Thyroid gland (tissue), 4 donors: ENCODE results near the gene NUDT13. TPM values are rescaled to one million over a fixed set of nuclear protein-coding genes. Genes with fewer than 3 reads are reported as not detected.

ENCODE experiments used
- DNase-seq, 2 donors: peaks; one replicate each; pipeline ENCODE4 v3.0.0-alpha.2; 2019
- H3K27ac ChIP-seq, 3 donors: fragments of 200-600 bp; sonication (generic); 1 replicate in 2 of 3; 2 replicates in 1 of 3; pipeline ENCODE4 v1.5.1; 2016 to 2019; ENCODE audit warnings: mild to moderate bottlenecking in 1 of 3, moderate library complexity in 1 of 3
- H3K27me3 ChIP-seq: fragments of 200-600 bp; sonication (generic); one replicate; pipeline ENCODE4 v1.5.1; 2019
- H3K36me3 ChIP-seq, 2 donors: fragments of 200-600 bp; sonication (generic); one replicate each; pipeline ENCODE4 v1.5.1; 2016 to 2019
- H3K4me1 ChIP-seq, 2 donors: fragments of 200-600 bp; sonication (generic); one replicate each; pipeline ENCODE4 v1.5.1; 2017 to 2019
- H3K4me3 ChIP-seq, 3 donors: fragments of 200-600 bp; sonication (generic); replicated peaks in 1 of 3; 1 replicate in 2 of 3; 2 replicates in 1 of 3; pipeline ENCODE4 v1.5.1; 2016; ENCODE audit warnings: mild to moderate bottlenecking in 1 of 3
- H3K9me3 ChIP-seq: fragments of 200-600 bp; sonication (generic); one replicate; pipeline ENCODE4 v1.5.1; 2017
- CTCF ChIP-seq, 6 experiments: fragments of 200-600 bp in 3 of 6; fragments of 450-650 bp in 3 of 6; sonication (generic) in 3 of 6; IDR thresholded peaks; one replicate each; pipeline ENCODE4 v1.5.1; 2016 to 2019; ENCODE audit warnings: antibody characterized with exemption in 6 of 6, mild to moderate bottlenecking in 2 of 6, inconsistent platforms in 1 of 6, moderate library complexity in 1 of 6
- POLR2A ChIP-seq, 2 donors: fragments of 450-650 bp; IDR thresholded peaks; one replicate each; pipeline ENCODE4 v1.6.1; 2017; ENCODE audit warnings: antibody characterized with exemption in 2 of 2, mild to moderate bottlenecking in 2 of 2, moderate library complexity in 1 of 2
- WGBS, 2 donors: methylation state at CpG; one replicate each; pipeline ENCODE4 v1.1.5; 2017; 5-methylcytosine and 5-hydroxymethylcytosine counted together
- intact Hi-C: fragments of 100-400 bp; cut with DNase I; formaldehyde crosslinking; loops from one replicate; pipeline ENCODE4 v1.15.1; 2023
- total RNA-seq, 4 donors: library from RNA; depleted of rRNA; stranded (reverse); fragments of >200 nt; gene quantifications; one replicate each; pipeline ENCODE4 v1.2.3, GENCODE V29; 2016

NUDT13 gene
- total RNA-seq, 4 donors from 2014 or later, result 1.9 to 4.1 (median 3.6) TPM

DNA sequence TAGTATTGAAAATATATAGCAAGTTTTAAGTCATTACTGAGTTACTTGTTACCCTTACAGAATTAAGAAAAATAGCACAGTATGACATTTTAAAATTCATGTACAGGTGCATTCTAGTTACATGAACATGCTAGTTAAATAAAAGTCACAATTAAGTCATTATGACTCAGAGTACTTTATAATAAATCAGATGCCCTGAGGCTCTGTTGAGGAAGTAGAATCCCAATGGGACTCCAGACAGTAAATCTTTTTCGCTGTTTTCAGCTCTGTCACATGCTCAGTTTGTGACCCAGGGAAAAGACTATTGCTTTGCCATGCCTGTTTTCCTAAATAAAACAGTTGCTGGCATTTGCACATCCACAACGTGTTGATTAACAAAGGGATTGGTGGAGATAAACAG, 21.0 kb downstream of the NUDT13 start:
- 77 to 84% methylated on average over 2 of the region's 2 CpGs for WGBS, 2 donors
- H3K4me1 ChIP-seq, result no peaks in the 10 kb centered on the region

DNA sequence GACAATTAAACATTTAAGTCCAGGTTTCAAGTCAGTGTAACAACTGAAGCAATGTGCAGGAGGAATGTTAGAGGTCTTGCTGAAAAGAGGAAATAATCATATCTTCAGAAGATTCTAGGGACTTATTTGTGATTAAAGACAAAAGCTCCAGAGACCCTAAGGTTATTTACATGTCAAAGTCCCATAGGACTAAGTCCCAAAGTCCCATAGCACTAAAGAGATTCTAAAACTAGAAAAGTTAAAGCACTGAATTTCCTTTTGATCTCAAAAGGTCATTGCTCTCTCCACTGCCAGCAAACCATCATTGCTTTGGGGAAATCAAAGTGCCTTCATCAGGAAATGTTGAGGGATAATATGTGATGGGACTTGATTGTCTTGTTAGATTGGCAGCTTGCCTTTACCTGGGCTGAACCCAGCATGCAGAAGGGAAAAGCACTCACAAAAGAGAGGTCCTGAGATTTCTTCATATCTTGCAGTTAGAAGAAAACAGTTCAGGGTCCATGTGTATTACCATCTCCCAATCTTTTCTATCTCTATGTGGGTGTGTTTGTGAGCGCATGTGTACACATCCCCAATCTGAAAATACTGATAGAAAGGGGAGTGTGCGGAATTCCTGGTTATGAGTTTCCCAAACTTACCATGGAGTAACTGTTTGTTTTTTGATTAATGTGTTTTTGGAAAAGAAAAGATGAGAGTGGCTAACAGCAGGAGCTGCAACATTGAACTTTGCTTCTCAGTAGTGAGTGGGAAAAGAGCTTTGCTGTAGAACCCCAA, 21.8 kb downstream of the NUDT13 start:
- no peak for TF ChIP-seq CTCF (IDR thresholded peaks at IDR 0.05)
- TF ChIP-seq POLR2A (IDR thresholded peaks at IDR 0.05), result no peak
- no peaks in the 10 kb centered on the region for H3K4me1 ChIP-seq
- intact Hi-C loops, result no loop called here
- 95 to 98% methylated on average over 2 of the region's 2 CpGs for WGBS, 2 donors
- peaks cover 49 to 64% of the 10 kb centered on the region in 2 donors for H3K36me3 ChIP-seq
- no peaks in the 10 kb centered on the region for H3K9me3 ChIP-seq
- H3K27me3 ChIP-seq, result no peaks in the 10 kb centered on the region
- no peak overlapping the region for H3K4me3 ChIP-seq
- no peak overlapping the region for H3K27ac ChIP-seq
- no peak for DNase-seq

More for the DNA sequence above, 21.0 kb downstream of the NUDT13 start:
- intact Hi-C loops, result no loop called here
- DNase-seq, result no peak
- no peak overlapping the region for H3K27ac ChIP-seq
- no peaks in the 10 kb centered on the region for H3K27me3 ChIP-seq
- peaks cover 41 to 64% of the 10 kb centered on the region in 2 donors for H3K36me3 ChIP-seq
- H3K4me3 ChIP-seq, result no peak overlapping the region
- TF ChIP-seq POLR2A (IDR thresholded peaks at IDR 0.05) (no peak), CTCF (IDR thresholded peaks at IDR 0.05) (no peak)
- no peaks in the 10 kb centered on the region for H3K9me3 ChIP-seq

DNA sequence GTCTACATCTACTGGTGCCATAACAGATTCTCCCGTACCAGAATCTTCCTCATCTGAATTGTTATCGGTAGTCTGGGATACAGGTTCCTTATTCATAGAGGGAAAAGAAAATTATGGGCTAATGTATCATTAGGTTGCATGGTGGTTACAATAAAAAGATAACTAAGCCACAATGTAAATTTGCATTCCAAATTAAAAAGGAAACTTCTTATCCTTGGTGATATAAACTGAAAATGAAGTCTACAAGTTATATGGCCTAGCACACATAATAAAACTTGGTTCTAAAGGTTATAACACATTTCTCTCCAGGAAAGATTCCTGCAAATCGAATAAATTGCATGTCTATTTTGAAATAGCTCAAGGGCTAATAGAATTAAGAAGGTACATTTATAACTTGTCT, 24.5 kb downstream of the NUDT13 start:
- intact Hi-C loops, result no loop called here
- no peak for DNase-seq
- 96 to 97% methylated on average over 3 of the region's 3 CpGs for WGBS, 2 donors
- TF ChIP-seq CTCF (IDR thresholded peaks at IDR 0.05), result no peak
- no peak for TF ChIP-seq POLR2A (IDR thresholded peaks at IDR 0.05)
- H3K27me3 ChIP-seq, result no peaks in the 10 kb centered on the region
- no peaks in the 10 kb centered on the region for H3K9me3 ChIP-seq
- H3K36me3 ChIP-seq, result peaks cover 63 to 81% of the 10 kb centered on the region in 2 donors
- H3K27ac ChIP-seq, result no peak overlapping the region
- no peak overlapping the region for H3K4me3 ChIP-seq
- H3K4me1 ChIP-seq, result no peaks in the 10 kb centered on the region

- no peak overlapping the region for H3K4me3 ChIP-seq
- intact Hi-C loops, result no loop called here
- H3K27ac ChIP-seq, result no peak overlapping the region
- TF ChIP-seq POLR2A (IDR thresholded peaks at IDR 0.05), result no peak
- TF ChIP-seq CTCF (IDR thresholded peaks at IDR 0.05), result no peak
- WGBS, 2 donors, result 95 to 97% methylated on average over 2 of the region's 2 CpGs
- no peak for DNase-seq
- no peaks in the 10 kb centered on the region for H3K4me1 ChIP-seq
- no peaks in the 10 kb centered on the region for H3K9me3 ChIP-seq
- H3K27me3 ChIP-seq, result no peaks in the 10 kb centered on the region
- H3K36me3 ChIP-seq, result peaks cover 61 to 78% of the 10 kb centered on the region in 2 donors
These were observed 26.4 kb downstream of the NUDT13 start for GRCh38 chr10:73136627-73137026.

DNA sequence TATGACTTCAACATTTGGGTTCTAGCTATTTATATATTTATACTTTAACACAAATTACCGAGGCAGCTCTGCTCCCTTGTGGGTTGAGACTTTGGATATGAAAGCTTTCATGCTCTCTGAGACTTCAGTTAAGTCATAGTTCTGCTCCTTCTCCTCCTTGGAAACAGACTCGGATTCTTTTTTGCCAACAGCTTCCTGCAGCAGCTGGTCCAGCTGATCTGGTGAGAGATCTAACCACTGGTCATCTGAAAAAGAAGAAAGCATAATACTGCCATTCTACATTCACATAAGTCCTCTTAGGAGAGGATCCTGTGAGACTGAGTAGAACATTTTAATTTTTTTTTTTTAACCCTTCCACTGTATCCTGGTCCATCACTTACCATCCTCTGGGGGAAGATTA, 29.0 kb downstream of the NUDT13 start:
- Histone ChIP-seq H3K4me3 (no peak overlapping the region), H3K27ac (no peak overlapping the region), H3K27me3 (no peaks in the 10 kb centered on the region), H3K36me3 (peaks cover 65 to 67% of the 10 kb centered on the region in 2 donors), H3K9me3 (no peaks in the 10 kb centered on the region), H3K4me1 (no peaks in the 10 kb centered on the region)
- 78 to 87% methylated on average over 2 of the region's 2 CpGs for WGBS, 2 donors
- DNase-seq, result no peak
- TF ChIP-seq CTCF (IDR thresholded peaks at IDR 0.05) (no peak), POLR2A (IDR thresholded peaks at IDR 0.05) (no peak)
- intact Hi-C loops, result no loop called here
